Suppressor macrophage treated with lipopolysaccharide for 1 hour (primary cell): Measurements from ENCODE around the gene GUCY1A2.

Source experiments
- DNase-seq, 3 donors: peaks; one replicate each; pipeline ENCODE4 v3.0.0-alpha.2; 2020 to 2022

Gene GUCY1A2

DNA sequence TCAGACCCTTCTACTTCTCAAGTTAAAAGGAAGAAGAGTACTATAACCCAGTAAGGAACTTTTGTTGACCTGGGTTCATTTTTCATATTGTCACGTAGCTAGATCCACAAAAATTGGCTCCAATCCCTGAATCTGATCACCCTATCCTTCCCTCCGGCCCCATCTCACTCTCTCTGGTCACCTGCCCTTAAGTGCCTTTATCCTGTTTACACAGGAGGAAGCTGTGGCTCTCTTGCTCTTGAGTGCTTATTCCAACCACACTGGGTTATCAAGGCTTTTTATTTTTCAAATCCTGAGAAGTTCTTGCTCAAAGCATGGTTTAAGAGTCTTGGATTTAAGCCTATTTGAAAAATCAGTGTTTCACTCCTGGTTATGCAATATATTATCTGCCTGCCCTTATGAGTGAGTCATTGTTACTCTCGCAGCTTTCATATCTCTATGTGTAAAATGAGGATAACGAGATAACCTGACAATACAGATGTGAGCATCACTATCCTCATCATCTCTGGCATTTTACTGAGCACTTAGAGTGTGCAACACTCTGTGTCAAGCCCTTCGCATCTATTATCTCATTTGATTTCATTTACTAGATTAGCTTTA, 293.9 kb downstream of the GUCY1A2 start:
- DNase-seq, result no peak

DNA sequence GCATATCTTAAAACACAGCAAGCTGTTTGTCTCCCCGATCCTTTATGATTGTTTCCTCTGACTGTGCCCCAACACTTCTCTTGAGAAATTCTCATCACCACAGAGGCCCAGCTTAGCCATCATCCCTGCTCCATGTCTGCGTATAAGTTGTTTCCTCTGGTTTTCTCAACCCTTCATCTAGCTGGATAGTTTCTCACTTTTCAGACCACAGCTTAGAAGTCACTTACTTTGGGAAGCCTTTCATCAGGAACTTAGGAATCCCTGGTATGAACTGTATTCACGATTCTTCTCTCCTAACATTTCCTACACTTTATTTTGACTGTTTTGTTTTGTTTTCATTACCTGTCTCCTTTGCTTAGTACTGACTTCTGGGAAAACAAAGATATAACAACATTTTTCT, 295.2 kb downstream of the GUCY1A2 start:
- DNase-seq, result no peak

DNA sequence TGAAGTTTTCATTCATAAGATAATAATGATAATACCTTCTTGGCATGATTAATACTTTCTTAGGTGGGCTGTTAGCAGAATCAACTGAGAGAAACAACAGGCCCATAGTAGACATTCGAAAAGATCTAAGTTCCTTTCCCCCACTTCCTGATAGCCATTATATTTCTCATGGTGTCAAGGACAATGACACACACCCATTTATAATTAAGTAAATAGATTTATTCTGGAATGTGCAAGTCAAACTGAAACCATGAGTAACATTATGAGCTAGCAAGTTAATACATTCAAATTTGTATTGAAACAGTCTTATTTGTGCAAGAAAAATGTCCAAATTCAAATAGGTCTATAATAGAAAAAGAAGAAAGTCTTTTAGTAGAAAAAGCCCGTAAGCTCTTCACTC, 301.1 kb downstream of the GUCY1A2 start:
- DNase-seq, result no peak

DNA sequence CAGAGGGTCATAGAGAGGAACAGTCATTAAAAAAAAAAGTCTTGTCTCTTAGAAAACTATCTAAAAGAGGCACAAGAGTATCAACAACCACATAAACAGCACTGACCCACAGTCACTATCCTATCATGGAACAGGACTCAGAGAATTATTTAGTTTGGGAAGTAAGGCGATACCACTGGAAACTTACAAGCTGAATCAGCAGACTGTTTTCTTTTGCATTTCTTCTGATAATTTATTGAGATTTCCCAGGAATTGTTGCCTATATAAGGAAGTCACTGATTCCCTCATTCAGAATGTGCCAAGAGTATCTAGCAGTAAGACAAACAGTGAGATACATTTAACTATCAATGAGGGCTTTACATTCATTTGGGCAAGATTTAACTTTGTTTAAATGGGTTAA, 304.1 kb downstream of the GUCY1A2 start:
- no peak for DNase-seq

DNA sequence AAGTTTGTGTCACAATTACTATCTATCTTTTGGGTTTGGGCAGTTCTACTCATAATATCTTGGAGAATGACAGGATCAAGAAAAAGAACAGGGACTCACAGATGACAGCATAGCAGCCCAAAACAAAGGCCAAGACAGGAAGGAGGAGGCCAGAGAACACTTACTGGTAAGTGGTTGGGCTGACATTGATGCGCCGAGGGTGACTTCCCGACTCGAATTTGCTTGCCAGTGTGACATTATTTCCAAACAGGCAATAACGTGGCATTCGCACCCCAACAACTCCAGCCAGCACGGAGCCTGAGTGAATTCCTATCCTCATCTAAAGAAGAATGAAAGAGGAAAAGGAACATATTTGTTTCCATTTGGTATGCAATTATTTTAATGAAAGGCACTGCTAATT, 309.9 kb downstream of the GUCY1A2 start:
- no peak for DNase-seq

DNA sequence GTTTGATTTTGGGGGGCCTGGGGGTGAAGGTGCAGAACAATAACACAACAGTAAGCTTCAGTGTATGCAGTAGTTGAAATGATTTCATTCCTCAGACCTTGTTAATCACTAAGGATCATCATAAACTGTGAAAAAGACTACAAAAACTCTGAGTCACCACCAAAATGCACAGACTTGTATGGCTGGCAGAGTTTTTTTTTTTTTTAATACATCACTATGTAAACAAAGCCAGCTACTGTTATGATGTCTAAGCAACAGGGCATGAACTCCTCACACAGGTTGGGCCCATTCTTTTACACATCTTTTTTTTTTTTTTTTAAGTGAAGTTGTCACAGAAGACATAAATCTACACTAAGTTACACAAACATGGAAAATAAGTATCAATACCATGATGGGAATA, 311.9 kb downstream of the GUCY1A2 start:
- DNase-seq, result no peak

DNA sequence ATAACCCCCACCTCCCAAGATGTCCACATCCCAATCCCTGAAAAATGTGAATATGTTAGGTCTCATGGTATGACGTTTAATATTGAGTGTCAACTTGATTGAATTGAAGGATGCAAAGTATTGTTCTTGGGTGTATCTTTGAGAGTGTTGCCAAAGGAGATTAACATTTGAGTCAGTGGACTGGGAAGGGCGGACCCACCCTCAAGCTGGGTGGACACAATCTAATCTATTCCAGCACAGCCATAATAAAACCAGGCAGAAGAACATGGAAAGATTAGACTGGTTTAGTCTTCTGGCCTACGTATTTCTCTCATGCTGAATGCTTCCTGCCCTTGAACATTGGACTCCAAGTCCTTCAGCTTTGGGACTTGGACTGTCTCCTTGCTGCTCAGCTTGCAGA, 315.5 kb downstream of the GUCY1A2 start:
- DNase-seq, result no peak

DNA sequence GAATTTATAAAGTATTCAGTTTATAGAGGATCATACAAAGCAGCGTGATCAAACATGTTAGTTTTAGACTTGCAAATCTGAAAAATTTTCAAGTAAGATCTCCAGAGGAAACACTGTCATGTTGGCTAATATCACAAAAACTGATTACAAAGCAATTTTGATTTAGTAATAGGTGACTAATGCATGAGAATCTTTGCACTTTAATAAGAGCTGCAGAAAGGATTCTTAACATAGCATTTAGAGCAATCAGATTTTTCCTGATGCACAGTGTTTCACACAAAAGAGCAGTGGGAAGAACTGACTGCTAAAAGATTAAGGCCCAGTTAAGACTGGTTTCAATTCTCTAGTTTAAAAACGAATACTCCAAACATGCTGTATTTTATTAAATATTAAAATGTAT, 321.2 kb downstream of the GUCY1A2 start:
- DNase-seq, result no peak

DNA sequence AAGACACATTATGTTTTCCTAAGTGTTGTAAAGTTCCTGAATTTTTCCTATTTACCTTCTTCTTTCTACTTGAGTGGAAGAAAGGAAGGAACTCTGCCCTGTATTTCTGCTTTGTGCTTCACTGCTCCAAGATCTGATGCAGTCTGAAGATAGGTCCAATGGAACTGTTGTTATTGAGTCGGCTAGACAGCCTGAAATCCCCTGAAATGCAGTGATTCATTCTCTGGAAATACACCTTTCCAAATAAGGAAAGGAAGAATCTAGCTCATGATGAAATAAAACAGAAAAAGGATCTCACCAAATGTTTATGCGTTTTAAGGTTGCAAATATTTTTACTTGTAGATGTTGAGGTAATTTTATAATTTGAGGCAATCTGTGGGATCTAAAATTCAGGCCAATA, 322.8 kb downstream of the GUCY1A2 start:
- no peak for DNase-seq

DNA sequence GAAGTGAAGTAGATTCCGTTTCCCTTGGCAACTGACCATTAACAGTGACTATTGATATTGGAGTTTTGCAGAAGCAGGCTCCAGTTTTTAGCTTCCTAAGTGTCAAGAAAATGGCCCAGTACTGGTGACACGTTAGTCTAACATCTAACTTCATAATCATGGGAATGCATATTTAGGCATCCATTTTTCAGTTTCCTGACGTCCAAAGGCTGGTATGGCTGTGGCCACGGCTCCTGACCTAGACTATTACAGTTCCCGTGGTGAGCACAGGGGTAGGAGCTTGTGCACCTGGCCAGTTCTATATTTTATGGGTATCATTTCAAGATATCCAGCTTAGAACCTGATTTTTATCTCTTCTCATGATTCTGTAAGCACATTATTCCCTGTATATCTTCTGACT, 323.8 kb downstream of the GUCY1A2 start:
- no peak for DNase-seq

DNA sequence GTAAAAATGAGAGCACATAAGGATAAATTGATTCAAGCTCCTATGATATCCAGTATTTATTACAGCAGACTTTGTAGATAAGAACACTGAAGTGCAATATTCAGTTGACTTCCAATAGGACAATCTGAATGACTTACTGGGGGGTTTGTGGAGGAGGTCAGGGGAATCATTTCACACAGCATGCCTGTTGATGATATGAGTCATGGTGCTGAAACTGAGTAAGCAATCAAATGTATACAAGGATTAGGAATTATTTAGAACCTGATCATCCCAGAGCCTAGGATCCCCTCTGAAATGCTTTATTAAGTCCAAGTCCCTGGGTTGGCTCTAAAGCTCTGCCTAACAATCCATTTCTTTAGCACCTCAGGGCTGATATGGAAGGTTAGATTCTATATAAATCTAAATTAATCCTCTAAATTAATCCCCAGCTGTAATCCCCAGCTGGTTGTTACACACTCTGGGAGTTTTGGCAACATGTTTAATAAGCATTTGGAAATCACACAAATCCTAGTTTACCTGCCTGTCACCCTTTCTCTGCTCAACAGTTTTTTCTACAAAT, 326.4 kb downstream of the GUCY1A2 start:
- DNase-seq, result no peak

DNA sequence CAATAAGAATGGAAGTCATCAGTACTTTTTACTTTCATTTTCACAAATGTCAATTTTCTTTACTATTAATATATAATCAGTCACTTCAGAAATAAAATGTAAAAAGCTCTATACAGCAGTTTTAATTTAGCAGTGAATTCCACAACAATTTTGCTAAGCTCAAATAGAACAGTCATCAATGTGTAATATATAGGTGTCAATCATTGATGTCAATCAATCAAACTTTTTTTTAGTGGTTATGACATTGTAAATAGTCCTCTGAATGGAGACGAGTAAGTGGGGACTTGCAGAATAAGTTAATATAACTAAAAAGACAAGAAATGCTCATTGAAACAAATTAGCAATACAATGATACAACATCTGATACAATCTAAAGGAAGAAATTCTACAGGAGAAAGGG, 327.4 kb downstream of the GUCY1A2 start:
- no peak for DNase-seq

DNA sequence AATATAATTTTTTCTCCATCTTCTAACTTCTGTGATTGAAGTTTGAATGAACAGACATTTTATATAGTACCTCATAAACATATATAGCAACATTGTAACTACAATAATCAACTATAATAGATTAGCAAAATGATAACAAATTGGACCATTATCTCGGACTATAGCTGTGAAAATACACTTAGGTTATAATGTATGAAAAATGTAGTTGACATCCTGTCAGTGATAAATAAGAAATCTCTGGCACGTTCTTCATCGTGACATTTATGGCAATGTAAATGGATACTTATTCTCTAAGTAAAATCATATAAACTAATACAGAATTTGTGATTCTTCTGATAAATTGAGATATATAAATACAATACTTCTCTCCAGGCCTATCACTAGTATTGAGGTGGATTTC, 333.3 kb downstream of the GUCY1A2 start:
- no peak for DNase-seq

DNA sequence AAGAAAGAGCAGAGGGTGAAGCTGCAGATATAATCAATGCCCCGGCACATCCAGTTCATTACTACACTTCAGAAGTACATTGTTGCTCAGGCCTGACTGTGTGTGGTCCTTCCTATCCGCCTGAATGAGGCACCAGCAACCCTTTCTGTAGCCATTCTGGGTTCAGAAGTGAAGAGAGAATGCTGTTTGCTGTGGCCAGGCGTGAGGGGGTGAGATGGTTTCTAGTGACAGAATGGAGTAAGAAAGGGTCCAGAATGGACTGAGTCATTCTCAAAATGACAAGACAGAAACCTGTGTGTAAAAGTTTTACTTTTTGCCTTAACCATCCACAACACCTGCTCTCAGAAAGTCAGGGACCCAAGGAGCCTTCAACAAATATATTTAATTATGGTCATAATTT, 334.8 kb downstream of the GUCY1A2 start:
- DNase-seq, result no peak

DNA sequence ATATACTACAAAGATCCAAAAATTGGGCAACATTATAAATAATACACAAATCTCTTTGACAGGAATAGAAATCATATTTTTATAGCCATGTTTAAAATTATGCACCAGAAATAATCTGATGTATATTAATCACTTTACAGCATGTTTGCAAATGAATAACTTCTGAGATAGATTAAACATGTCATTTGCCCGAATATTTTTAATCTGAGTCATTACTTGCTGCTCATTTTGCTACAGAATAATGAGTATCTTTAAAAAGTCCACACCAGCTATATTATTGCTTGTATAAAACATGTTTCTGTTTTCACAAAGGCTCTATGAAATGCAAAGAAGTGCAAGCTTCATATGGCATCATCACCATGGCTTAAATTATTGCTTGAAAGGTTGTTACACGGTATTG, 336.8 kb downstream of the GUCY1A2 start:
- DNase-seq, result no peak

DNA sequence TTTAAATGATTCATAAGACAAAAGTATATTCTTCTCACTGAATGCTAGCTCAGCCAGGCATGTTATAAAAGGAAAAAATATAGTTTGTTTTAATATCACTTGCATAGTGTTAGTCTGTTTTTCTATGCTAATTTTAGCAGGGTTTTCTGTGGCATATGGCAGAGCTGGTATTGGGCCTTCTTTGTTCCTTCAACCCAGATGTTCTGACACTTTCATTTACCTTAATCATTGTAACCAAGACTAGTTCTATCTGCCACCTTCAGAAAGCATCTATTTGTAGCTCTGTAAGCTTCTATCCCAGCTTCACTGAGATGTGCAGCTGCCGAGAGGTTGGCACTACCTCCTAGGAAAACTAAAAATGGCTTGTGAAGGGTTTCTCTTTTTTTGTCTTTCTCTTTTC, 338.7 kb downstream of the GUCY1A2 start:
- DNase-seq, result no peak

DNA sequence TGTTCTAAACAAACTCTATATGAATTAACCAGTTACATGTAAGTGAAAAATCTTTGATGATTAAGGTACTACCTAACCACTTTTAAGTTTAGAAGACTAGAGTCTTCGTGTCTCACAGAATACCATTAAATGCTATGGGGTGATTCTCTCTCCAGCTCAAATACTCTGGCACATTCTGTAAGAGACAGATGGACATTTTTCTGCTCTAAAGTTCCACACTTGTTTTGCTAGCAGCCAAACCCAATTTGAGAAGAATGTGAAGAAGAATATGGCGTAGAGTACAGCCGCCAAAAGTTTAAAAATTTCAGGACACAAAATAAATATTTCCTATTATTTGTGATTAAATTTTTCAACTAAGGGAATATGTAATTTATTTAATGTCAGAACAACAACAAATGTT, 339.1 kb downstream of the GUCY1A2 start:
- no peak for DNase-seq

DNA sequence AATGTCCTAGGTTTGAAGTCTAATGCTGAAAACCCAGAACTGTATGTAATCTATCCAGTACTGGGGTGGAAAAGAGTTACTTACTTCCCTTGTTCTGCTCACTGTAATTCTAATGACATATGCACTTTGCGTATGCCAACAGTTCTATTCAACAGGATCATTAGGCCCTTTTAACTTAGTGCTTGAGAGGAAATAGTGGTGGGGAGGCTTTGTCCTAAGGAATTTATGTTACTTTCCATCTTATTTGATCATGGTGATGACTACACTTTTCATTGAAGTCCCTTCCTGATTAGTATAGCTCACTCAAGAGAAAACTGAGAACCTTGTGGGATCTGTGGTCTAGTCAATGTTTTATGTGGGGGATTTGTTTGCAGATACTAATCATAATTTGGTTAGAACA, 348.2 kb downstream of the GUCY1A2 start:
- DNase-seq, result no peak

DNA sequence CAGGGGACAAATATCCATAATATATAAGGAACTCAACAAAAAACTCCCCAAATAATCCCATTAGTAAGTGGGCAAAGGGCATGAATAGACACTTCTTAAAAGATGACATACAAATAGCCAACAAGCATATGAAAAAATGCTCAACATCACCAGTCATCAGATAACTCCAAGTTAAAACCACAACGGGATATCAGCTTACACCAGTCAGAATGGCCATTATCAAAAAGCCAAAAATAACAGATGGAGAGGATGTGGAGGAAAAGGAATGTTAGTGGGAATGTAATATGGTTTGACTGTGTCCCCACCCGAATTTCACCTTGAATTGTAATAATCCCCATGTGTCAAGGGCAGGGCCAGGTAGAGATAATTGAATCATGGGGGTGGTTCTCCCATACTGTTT, 350.1 kb downstream of the GUCY1A2 start:
- no peak for DNase-seq

DNA sequence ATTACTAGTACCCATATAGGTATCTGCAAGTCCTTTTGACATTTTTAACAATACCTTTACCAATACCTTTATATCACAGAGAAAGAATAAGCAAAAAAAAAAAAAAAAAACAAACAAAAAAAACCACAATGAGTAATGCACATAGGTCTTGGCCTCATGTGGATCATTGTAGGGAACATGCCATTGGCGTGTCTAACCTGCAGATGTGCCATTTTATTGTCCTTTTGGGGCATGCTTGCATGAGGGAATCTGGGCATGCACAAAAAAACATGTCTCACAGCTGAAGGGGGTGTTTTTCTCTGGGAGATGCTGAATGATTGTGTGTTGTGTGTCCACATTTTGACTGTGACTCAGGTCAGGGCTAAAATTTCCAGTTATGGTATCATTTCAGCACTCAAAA, 361.6 kb downstream of the GUCY1A2 start:
- no peak for DNase-seq

DNA sequence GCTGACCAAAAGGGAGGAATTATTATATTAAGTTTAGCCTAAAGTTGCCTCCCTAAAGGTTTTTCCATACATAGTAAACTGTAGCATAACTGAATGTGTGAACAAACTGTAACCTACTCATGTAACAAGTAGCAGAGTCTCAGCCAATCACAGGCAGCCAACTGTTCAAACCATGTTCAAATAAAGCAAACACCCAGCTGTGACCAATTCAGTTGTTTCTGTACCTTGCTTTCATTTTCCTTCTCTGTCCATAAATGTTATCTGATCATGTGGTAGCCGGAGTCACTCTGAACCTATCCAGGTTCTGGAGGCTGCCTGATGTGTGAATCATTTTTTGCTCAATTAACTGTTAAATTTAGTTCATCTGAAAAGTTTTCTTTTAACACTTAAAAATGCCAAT, 373.5 kb downstream of the GUCY1A2 start:
- no peak for DNase-seq

DNA sequence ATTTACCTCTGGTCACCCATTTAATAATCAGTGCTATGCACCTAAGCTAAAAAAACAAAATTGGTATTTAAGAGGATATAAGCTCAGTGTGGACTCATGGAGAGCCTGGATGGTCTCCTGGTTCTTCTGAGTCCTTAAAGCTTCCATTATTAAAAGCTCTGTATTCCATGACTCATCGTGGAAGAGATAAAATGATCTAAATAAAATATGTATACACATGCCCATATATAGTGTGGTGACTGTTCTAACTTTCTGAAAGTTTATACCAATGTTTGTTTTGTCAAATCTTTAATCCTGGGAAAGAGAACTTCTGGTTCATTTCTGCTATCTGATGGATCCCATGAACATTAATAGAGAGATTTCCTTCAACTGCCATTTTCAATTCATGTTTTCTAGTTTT, 375.9 kb downstream of the GUCY1A2 start:
- no peak for DNase-seq

DNA sequence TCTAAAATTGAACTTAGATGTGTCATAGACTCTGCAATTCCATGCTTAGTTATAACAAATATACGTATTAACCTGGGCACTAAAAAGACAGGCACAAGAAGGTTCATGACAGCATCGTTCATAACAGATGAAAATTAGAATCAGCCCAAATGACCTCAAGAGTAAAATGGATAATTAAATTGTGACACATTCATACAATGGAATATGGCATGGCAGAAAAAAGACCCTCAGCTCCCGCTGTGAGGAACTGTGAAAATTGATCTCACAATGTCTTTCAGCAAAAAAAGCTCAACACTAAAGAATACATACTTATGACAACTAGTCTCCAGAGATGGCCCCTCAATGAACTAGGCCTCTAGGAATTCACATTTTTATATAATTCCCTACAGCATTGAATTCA, 386.0 kb downstream of the GUCY1A2 start:
- DNase-seq, result no peak

DNA sequence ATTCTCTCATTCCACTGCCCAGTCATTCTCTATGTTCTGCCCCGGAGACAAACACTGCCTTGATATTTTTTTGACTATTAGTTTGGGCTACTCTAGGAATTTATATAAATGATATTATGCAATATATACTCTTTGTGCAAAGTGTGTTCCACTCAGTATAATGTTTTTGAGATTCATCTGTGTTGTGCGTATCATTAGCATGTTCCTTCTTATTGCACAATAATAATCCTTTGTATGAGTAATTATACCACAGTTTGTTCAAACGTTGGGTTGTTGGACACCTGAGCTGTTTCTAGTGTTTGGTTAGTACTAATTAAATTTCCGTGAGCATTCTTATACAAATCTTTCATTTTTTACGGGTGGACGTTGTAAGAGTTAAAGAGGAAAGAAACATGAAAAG, 390.6 kb downstream of the GUCY1A2 start:
- no peak for DNase-seq

DNA sequence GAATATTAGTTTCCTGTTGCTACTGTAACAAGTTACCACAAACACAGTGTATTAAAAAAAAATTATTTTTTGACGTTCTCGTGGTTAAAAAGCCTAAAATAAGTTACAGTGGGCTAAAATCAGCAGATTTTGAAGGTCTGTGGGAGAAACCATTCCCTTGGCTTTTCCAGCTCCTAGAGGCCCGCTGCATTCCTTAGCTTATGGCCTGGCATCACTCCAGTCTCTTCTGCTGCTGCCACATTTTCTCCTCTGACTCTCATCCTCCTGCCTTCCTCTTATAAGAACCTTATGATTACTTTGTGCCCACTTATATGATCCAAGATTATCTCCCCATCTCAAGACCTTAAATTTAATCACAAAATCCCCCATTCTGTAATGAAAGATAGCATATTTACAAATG, 392.7 kb downstream of the GUCY1A2 start:
- no peak for DNase-seq

DNA sequence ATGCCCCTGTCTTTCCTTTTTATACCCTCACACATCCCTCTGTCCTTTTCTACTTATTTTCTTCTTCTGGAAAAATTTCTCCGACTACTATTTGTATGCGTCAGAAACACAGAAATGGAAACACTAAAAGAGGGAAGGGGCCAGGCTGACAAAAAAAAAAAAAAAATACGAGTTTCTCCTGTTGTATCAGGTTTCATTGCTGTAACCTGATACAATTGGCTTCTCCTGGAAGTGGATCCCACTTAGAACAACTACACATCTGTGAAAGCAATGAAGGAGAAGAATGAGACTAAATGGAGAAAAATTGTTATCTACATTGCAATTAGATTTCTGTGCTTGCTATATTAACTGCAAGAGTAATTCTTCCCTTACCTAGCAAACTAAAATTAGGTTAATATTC, 393.9 kb downstream of the GUCY1A2 start:
- DNase-seq, result no peak
